Stimulated activated CD4-positive, alpha-beta T cell treated with anti-CD3 and anti-CD28 coated beads, Interleukin-1b, Interleukin-23, amount 100 ng/mL, for 24 hours (primary cell): Measurements from ENCODE around the gene GPR63.
"Not testable (repeated sequence)": the region's sequence is repeated elsewhere in the genome, so short reads cannot be mapped to it uniquely, and the experiment has no call there.

Source experiments
- DNase-seq, 4 experiments: peaks; one replicate each; pipeline ENCODE4 v3.0.0-alpha.2; 2020; ENCODE audit warnings: low read depth in 4 of 4, low spot score in 1 of 4

GPR63 gene, protein sequence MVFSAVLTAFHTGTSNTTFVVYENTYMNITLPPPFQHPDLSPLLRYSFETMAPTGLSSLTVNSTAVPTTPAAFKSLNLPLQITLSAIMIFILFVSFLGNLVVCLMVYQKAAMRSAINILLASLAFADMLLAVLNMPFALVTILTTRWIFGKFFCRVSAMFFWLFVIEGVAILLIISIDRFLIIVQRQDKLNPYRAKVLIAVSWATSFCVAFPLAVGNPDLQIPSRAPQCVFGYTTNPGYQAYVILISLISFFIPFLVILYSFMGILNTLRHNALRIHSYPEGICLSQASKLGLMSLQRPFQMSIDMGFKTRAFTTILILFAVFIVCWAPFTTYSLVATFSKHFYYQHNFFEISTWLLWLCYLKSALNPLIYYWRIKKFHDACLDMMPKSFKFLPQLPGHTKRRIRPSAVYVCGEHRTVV

DNA sequence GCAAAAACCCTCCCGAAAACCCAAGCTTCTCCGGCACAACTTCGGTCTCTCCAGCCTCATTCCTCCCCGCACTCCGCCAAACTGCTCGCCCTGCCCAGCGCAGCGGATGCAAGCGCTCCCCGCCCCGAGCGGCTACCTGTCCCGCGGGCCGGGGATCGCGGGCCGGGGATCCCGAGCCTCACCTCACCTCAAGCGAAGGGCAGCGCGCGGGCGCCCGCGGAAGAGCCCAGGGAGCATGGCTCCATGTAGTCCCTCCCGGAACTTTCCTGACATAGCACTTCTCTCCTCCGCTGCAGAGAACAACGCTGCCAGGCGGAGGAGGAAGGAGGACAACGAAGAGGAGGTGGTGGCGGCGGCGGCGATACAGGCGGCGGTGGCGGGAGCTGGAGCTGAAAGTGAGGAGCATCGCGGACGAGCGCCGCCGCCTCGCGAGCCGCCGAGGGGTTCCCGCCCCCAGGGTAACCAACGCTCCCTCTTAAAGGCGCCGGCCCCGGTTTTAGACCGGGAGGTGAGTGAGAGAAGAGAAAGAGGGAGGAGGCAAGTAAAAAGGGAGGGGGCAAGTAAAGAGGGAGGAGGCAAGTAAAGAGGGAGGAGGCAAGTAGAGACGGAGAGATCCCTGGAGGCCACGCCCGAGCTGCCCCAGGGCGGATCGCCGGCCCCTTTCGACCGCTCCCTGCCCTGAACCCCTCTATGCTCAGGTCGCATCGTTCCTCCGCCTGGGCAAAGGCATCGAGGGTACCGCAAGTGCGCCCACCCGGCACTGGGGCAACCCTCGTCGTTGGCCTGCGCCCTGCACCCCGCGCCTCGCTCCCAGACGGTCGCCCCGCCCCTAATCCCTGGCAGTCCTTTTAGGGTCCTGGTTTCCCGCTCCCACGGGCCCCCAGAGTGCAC, at the start of gene GPR63:
Gene GPR63 (minus strand): TSS at position 397 of the 891 bp plus-strand sequence. CDS start 37,746 bp downstream, outside the sequence.
- DNase-seq, result peak; percentile 18 to 62 (median 42)

DNA sequence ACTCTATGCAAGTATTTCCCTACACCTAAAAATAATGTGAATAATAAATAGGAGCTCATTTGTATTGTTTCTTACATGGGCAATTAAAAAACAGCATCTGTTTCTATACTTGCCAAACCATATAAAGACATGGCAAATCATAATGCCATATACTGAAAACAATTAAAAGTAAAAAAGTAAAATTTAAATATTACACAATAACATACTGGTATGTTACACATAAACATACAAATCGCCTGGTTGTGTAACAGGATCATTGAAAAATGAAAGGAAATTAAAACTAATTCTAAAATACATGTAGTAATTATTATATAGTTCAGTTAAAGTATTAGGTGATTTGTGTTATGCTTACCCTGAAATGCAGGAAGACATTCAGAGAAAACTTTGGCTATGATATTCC, 49.2 kb upstream of the GPR63 start:
- no peak for DNase-seq

DNA sequence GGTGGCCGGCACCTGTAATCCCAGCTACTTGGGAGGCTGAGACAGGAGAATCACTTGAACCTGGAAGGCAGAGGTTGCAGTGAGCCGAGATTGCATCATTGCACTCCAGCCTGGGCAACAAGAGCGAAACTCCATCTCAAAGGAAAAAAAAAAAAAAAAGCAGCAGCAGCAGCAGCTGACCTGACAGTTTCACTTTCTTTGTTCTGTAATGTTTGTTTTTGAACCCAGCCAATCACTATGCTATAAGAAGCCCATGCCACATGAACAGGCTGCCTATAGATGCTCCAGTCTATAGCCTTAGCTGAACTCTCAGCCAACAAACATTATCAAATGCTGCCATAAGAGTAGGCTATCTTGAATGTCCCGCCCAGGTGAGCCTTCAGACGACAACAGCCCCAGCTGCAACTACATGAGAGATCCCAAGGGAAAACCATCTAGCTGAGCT, 47.9 kb upstream of the GPR63 start:
- DNase-seq, result not testable (repeated sequence)

DNA sequence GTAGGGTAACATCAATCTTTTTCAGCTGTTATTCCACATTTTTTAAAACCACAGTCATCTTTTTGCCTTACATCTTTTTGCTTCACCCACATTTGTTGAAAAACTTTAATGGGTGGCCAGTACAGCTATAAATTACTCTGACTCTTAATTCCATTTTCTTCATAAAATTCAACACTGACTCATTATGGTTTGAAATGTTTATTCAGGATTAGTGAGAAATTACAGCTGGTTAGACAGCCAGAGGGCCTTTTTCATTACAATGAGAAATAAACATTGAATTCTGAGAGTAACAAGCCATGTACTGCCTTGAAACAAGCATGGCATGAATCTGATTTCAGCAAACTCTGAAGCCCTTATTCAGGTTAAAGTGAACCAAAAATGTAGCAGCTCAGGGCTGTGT, 40.9 kb upstream of the GPR63 start:
- no peak for DNase-seq

DNA sequence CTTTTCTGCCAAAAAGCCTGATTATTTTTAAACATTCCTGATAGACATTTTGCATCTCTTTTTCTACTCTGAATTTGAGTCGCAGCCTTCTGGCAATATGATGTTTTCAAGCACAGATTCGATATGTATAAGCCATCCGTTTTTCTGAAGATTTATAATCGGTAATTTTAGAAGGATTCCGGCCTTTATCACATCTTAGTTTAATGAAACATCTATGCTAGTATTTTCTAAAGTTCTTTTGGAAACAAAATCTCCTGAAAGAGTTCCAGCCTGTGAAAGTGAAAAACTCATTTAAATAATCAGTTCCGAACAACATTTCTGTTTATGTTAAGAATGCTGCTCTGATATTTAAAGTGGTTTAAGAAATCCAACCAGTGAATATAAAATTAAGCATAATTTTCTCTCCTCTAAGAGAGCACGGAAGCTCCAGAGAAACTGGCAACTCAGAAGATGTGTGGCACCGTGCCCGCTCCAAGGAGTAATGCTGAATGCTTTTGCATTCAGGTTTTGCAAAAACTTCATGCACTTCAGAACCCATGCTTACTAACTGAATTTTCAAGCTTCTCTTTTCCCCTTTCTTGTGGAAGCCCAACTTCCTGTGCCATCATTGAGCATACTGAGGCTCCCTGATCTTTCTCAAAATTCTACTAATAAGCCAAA, 39.7 kb upstream of the GPR63 start:
- DNase-seq, result no peak

DNA sequence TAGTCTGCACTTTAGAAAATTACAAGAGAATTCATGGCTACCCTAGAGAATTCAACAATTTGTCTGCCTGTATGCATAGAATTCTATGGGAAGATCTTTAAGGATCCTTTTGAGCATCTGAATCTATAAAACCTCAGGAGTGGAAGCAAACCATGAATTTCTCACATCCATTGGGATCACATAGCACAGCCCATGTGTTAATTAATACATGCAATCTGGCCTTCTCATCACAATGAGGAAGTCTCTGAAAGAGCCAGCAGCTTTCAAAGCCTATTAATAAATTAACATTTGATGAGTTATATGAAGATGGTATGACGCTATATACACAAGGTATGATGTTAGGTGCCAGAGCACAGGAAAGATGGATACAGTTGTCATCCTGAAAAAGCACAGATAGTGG, 35.7 kb upstream of the GPR63 start:
- no peak for DNase-seq

DNA sequence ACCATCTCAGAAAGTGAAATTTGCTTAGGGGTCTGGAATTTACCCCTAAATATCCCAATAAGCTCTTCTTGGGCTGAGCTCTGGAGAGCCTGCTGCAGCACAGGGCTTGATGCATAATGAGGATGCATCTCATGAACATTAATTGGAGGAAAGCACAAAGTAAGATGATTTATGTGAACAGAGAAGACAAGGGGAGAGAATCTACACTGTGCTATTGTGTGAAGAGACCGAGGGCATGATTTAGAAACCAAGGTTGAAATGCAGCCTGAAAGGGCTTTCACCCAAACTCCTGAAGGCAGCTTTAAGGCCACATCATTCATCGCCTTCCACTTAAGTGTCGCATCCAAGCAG, 27.8 kb upstream of the GPR63 start:
- DNase-seq, result no peak

DNA sequence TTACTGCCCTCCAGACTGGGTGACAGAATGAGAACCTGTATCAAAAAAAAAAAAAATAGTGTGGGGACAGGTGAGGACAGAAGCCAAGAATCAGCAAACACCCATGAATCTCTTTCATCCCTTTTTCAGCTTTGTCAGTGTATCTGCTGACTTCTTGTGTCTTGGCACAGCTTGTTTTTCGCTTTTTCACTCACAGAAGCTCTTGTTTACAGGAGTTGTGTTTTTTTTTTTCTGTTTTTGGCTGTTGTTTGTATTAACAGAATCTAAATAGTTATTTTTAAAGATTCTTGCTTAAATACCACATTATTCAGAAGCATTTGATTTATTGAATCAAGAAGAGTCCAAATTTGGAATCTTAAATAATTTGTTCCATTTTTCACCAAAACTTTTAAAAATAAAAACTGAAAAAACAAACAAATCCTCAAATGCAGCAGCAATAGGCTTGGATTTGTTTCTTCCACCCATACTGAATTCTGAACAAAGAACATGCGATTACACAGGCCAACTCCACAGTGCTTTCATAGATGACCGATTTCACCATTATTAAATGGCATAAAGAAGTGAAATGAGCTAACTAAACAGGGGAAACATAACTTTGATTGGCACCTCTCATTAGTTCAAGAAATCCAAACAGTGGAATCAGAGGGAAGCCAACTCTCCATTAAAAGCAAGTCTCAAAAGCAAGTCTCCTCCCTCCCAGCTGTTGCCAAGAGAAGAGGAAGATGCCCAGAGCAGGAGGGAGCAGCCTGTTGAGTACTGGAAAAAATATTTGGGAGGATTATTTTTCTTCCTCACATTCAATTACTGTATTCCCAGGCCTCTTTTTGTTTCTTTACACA, 27.2 kb upstream of the GPR63 start:
- no peak for DNase-seq

DNA sequence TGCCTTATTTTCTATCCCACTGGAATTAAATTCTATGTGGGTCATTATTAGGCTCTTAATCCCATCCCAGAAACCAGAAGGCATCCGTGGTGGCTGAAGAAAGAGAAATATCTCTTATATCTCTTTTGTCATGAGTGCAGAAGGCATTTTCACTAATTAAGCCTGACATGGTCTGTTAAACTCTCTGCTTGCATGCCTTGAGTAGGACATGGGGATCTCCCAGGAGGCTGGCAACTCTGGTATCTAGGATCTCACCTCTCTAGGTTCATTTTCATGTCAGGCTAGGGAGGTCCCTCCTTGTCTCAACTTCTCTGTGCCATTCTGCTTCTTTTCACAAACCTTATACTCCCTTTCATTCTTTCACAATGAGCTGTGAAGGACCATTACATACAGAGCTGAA, 25.3 kb upstream of the GPR63 start:
- DNase-seq, result no peak

DNA sequence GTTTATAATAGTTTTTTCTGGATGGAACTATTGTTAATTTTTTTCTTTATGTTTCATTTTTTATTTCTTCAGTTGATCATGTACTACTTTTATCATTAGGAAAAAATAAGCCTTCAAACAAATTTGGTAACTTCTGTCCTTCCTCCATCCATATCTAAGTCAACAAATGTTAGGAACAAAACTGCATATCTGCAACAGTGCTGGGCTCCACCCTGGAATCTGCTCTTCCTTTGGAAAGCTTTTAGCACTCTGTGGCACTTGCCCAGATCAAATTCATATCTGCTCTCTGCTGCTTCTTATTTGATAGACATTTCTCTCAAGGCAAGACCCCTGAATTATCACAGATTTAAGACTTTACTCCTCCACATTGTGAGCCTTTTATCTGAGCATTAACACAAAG, 24.3 kb upstream of the GPR63 start:
- no peak for DNase-seq

DNA sequence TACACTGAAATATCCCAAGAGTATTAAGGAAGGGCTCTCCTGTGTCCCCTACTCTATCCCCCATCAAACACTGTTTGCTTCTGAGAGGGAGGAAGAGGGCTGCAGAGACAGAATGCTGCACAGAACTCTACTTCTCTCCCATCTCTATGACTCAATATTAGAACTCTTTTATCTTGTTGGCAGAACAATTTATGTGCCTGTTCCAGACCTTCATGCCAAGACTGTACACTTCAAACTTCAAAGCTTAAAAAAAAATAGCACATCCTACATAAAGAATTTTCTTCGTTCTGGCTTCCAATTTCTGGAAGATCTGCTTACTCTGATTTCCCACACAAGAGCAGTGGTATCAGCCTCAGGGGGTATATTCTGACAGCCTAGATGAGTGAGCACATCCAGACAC, 19.6 kb upstream of the GPR63 start:
- DNase-seq, result no peak

DNA sequence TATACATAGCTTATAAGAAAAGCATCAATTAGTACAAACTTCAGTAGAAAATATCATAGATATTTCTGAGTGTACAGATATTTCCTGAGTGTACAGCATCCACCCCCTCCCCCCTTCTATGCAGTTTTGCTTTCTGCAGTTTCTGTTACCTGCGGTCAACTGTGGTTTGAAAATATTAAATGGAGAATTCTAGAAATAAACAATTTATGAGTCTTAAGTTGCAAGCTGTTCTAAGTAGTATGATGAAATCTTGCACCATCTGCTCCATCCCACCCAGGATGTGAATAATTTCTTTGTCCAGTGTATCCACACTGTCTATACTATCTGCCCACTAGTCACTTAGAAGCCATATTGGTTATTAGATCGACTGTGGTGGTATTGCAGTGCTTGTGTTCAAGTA, 15.8 kb upstream of the GPR63 start:
- no peak for DNase-seq

DNA sequence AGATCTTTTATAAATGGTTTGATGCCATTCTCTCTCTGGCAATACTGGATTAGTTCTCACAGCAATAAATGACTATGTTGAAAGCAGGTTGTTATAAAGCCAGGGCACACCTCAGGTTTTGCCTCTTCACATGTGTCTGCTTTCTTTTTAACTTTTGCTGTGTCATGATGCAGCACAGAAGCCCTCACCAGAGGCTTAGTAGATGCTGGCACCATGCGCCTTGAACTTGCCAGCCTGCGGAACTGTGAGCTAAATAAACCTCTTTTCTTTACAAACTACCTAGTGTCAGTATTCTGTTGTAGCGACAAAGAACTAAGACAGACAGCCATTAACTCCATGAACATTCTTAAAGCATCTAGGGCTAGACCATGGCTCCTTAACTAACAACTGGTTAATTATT, 15.3 kb upstream of the GPR63 start:
- DNase-seq, result no peak

DNA sequence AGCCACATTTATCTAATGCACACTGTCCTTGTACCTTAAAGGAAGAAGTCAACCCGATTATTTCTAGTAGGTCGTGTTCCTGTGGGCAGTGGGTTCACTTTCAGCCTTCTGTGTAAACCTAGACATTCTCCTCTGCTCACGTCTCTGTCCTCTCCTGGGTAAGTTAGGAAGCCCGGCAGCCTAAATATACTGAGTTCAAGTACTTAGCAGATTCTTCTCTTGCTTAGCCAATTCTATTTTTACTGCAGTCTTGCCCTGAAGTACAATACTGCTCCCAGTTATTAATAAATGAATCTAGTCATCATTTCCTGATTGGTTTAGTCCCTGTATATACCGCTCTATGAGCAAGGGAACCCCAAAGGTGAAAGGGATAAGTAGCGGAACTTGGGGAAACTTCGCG, 14.6 kb upstream of the GPR63 start:
- DNase-seq, result no peak

DNA sequence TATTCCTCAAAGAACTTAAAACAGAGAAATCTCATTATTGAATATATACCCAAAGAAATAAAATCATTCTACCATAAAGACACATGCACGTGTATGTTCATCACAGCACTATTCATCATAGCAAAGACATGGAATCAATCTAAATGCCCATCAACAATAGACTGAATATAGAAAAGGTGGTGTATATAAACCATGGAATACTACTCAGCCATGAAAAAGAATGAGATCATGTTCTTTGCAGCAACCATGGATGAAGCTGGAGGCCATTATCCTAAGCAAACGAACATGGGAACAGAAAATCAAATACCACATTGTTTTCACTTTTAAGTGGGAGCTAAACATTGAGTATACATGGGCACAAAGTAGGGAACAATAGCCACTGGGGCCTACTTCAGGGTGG, 12.3 kb upstream of the GPR63 start:
- no peak for DNase-seq

DNA sequence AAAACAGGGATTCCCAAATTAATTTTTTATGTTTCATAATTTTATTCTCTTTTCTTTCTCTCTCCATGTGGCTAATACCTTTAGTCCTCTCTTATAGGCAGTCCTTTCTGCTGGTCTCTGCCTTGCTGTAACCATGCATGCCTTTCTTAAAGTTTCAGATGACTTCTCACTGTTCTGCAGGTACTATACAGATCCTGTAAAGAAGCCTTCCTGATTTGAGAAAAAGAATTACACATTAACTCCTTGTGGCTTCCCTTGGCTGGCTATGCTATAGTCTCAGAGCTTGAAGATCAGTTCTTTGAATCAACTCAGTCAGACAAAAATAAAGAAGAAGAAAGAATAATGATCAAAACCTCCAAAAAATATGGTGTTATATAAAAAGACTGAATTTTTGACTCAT, 7.3 kb upstream of the GPR63 start:
- DNase-seq, result no peak

DNA sequence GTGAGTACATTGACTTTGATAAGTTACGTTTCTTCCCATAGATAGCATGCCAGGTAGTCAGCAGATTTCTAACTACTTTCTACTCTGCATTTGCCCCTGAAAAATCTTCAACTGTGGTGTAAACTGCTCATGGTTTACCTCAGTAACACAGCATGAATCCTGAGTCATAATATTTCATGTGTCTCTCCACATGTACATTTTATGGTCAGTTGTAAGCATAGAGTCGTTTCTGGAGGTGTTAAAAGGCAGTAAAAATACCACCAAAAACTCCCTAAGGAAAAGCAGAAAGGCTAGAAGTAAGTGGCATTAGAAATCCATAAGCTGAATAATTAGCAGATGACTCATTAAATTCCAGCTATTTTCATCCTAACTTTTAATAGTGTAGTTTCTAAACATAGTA, 4.1 kb upstream of the GPR63 start:
- DNase-seq, result no peak

DNA sequence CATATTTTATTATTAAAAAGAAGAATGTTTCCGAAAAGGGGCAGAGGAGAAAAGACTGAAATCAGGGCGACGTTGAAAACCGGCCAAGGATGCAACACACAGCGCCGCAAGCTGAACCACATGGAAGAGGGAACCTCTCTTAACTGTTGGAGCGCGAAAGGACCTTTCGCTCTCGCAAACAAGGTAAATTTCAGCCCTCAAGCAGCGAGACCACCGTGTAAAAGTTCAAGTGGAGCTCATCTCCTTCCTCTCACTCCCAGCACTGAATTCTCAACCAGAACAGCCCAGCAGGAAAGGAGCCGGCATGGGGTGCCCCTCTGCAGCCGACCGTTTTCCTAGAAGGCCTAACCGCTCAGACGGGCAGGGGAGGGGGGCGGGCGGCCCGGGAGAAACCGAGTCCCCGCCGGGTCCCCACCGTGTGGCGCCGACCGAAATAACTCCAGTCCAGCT, 621 bp downstream of the GPR63 start:
- peak in 1 of 4 experiments; percentile 0 for DNase-seq

DNA sequence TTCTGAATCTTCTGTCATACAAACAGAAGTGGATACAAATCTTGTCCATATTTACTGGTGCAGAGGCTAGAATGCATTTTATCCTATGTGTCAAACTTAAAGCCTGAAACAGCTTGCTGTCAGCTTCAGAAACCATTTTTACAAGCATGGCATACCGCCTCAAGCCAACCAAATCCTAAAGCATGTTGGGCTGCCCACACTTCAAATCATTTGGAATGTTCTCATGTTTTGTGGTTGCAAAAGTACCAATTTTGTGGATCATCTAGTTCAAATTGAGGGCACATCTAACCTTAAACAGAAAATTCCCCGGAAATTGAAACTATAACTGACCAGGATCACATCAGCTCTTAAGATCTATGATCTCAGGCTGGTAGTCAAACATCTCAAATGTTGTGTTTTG, 3.2 kb downstream of the GPR63 start:
- DNase-seq, result no peak

DNA sequence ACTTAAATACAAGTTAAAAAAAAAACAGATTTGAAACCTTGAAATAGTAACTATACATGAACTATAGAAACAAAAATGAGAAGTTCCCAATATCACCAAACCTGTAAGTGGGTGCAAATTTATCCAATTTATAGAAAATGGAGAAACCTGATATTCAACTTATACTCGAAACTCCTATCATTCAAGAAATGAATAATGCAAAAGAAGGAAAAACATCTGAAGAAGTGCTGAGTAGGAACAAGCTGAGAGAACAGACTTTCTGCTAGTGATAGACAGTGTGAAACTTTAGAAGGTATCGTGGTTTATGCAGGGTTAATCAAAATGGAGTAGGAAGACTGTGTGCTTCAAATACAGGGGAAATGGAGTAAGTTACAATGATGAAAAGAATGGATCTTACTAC, 4.5 kb downstream of the GPR63 start:
- DNase-seq, result no peak

DNA sequence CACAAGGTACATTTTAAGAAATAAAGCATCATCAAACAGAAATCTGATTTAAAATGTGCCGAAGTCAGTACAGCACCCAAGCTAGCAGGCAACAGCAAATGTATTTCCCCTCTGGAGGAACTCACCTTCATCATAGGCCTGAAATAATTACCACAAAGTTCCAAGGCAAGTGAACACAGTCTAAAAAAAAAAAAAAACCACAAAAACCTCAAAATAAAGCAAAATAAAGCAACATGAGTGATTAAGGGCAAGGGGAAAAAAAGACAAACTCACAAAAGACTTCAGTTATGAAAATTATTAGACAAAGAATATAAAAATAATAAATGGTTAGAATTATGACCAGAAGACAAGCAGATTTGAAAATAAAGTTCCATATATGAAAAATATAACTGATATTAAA, 10.4 kb downstream of the GPR63 start:
- no peak for DNase-seq
